Lung microvascular endothelial cell (primary cell): ENCODE data around the gene MRPL49. TPM values are rescaled to one million over a fixed set of nuclear protein-coding genes. Genes with fewer than 3 reads are reported as not detected.

Experiments used
- DNase-seq, 2 donors: peaks; one replicate each; pipeline versions ENCODE4 v3.0.0 to v3.0.0-alpha.2; 2010; ENCODE audit warnings: low read depth in 2 of 2
- total RNA-seq: library from RNA; depleted of rRNA; stranded (reverse); fragments of >200 nt; gene quantifications from 2 replicates; pipeline ENCODE4 v1.2.1, GENCODE V29; 2014

Gene MRPL49
- 39.2 and 41.3 TPM in 2 replicates for total RNA-seq

DNA sequence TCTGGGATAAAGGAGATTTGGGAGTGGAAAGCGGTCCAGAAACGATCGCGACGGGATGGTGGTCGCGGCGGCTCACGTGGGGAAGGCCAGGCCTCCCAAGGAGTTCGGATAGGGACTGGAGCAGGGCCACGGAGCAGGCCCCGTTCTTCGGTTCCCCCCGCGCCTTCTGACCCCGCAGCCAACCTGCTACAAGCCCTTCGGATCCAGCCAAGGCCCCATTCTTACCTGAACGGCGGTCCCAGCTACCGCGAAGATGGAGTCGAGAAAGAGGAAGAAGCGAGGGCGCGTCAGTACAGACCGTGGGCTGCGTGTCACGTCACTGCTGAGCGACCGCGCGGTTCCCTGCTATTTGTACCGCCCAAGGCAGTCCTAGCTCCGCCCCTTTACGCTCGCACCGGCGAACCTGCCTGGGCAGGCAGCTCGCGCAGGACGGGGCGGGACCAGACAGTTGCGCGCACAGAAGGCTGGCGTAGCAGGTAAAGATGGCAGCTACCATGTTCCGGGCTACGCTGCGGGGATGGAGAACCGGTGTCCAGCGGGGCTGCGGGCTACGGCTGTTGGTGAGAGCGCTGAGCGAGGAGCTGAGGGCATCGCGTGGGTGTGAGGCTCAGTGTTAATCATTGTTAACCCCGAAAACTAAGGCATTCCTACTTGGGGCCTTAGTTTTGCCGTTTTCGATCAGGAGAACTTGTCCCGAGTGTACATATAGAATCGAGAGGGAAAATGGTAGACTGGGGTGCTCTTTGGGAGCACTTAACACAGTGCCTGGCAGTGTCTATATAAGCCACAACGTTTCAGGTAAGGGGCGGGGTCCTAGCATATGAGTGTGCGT lies at the start of gene MRPL49, which contains the start of gene FAU:
MRPL49 (plus strand) TSS at position 457 of the 832 bp plus-strand sequence; CDS start at position 483, 26 bp downstream.
FAU (minus strand) TSS at position 270 of the 832 bp plus-strand sequence. CDS start 321 bp downstream, outside the sequence.
- DNase-seq = peak; percentile 98 to 99

DNA sequence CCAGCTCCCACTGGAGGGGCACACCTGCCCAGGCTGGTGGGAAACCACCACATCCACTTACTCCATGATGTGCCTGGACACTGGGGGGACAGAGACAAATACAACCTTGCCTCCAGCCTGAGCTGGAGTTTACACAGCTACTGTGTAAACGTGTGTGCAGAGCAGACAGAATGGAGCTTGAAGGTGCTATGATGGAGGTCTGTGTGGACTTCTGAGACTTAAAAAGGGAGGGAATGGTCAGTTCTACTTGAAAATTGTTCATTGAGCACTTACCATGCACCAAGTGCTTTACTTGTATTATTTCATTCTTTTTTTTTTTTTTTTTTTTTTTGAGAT lies 49.5 kb upstream of the MRPL49 start:
- no peak for DNase-seq

DNA sequence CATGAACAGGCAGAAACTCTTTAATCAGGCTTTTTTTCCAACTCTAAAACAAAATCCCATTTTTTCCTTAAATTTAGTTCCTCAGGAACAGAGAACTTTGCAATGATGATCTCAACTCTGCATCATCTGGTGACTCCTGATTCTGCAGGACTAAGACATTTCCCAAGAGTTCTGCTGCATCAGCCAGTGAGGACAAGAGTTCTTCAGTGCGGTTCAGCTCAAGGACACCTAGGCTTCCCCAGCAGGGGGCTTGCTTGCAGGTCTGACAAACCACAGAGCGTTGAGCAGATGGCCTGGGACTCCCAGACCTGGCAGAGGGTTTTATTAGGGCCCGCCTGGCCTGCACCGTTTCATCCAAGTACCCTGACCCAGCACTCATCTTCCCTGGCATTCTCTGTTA lies 44.7 kb upstream of the MRPL49 start:
- DNase-seq = no peak

DNA sequence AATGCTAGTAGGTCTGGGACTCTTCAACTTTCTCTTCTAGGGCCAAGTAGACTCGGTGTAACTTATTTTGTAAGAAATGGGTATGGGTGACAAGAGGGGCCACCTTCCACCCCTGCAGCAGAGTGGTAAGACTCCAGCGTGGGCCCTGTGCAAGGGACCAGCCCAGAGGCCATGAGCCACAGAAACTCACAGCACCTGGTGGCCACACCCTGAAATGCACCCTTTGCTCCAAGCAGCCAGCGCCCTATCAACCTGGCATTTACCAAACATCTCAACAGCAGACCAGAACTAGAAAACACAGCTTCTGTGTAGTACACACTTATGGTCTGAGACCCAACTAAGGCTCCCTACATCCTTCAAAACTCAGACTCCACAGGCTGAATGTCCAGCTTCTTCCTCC lies 44.0 kb upstream of the MRPL49 start:
- peak; percentile 42 to 69 for DNase-seq

DNA sequence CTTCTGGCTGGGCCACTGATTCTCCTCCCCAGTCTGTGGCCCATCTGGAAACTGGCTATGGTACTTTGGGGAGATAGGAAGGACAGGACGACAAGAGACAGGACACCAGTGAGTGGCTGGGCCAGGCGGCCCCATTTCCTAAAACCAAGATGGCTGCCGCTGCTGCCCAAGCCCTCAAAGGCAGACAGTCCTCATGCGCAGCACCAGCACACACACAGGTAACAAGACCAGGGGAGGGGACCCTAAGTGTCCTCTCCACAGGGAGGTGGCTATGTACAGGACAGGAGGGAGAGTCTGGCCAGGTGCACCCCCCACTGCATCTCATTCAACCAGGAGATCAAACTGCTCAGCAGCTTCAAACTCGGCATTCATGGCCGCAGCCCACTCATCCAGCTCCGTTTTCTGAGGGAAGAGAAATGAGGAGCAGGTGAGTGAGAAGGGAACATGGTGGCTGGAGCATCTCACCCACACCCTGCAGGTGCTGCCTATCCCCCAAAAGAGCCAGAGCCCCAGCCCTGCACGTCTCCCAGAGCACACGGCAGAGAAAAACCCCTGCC lies 43.3 kb upstream of the MRPL49 start:
- DNase-seq = no peak

- no peak for DNase-seq
Observed at GRCh38 chr11:65083134-65083833, 38.8 kb upstream of the MRPL49 start.

DNA sequence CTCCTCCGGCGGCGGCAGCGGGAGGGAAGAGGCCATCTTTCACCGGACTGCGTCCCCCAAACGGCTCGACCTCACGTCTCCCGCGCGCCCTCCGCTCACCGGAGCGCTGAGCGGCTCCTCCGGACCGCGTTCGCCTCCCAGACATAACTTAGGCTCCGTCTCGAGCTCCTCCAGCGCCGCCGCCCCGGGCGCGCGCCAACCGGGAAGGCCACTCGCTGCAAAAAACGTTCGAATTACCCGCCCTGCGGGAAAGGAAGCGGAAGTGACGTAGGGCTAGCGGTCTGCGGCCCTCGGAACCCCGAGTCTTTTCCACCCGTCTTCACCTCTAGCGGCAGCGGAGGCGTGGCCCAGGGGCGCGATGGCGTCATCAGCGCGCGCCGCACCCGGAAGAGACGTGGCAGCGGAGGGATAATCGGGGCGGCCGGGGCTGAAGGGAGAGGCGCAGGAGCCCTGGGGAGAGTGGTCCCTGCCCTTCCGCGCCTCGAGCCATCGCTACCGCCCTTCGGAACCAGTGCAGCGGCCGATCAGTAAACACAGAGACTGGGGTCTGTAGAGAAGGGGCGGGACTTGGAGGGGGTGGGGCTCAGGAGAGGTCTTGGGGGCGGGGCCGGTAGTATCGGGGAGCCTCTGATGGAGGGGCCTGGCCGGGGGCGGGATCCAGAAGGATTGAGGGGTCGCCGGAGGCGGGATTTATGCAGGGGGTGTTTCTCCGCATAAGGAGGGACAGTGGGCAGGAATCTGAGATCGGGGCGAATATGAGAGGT lies 38.1 kb upstream of the MRPL49 start, which contains the start of the genes CDCA5 and ZFPL1:
CDCA5 (minus strand) TSS at position 207 of the 764 bp plus-strand sequence; CDS start at position 145, 62 bp downstream.
ZFPL1 (plus strand) TSS at position 389 of the 764 bp plus-strand sequence. CDS start 477 bp downstream, outside the sequence.
- peak; percentile 97 to 98 for DNase-seq

- DNase-seq = no peak
Observed at GRCh38 chr11:65084598-65085375, 37.3 kb upstream of the MRPL49 start.

DNA sequence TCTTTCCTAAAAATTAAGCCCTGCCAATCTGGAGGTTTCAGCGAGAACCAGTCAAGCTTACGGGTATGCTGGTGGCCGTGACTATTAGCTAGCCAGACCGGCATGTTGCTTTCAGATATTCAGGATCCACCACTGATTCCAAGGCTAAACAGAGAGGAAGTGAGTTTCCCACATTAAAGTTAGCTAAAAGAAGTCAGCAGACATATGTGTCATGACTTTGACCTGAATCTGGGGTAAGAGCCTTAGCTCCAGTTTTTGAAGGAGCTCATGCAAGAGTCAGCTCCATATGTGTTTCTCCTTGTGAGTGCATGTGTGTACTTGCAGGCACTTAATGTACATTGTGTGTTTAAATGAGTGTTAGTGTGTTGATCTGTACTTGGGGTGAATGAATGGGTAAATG lies 36.7 kb upstream of the MRPL49 start:
- no peak for DNase-seq

- no peak for DNase-seq
Observed at GRCh38 chr11:65086809-65087208, 35.3 kb upstream of the MRPL49 start.

GRCh38 chr11:65087216-65087615 lies 34.9 kb upstream of the MRPL49 start:
- DNase-seq = no peak

GRCh38 chr11:65087827-65088226 lies 34.3 kb upstream of the MRPL49 start:
- no peak for DNase-seq

GRCh38 chr11:65089621-65090020 lies 32.5 kb upstream of the MRPL49 start:
- no peak for DNase-seq

GRCh38 chr11:65090628-65091027 lies 31.5 kb upstream of the MRPL49 start:
- no peak for DNase-seq

DNA sequence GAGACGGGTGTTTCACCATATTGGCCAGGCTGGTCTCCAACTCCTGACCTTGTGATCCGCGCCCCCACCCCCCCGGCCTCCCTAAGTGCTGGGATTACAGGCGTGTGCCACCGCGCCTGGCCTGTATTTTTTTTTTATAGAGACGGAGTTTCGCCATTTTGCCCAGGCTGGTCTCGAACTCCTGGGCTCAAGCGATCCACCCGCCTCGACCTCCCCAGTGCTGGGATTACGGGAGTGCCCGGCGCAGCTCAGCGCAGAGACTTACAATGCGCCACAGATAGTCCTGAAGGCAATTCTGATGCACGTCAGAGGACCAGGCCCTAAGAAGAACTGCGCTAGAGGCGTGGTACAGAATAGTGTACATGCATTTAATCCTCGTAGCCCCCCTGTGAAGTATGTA lies 26.7 kb upstream of the MRPL49 start:
- no peak for DNase-seq

DNA sequence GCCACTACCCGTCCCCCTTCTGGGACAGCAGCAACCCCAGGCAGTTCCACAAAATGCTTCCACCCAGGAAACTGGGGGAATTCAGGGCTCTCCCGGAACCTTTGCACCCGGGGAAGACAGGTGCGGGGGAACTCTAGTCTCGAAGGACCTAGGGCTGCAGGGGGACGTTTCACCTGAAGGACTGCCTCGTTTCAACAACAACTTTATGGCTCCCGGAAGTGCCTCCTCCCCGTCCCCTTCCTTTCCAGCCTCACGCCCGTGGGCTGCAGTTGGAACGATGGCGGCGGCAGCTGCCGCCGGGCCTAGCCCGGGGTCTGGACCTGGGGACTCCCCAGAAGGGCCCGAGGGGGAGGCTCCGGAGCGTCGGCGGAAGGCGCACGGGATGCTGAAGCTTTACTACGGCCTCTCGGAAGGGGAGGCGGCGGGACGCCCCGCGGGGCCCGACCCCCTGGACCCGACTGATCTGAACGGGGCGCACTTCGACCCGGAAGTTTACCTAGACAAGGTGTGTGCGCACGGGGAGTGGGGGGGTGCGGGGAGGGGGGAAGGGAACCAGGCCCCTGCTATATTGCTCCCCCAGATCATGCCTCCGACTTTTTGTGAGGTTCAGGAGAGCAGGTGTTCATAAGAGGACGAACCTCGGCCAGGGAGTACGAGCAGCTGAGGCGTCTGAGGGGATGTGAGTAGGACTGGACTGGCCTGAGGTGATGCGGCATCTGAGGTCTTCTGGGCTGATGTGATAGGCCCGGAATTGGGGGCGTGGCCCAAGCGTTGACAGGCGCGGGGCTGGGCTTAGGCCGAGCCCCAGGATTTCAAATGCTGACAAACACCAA lies 25.9 kb upstream of the MRPL49 start, which contains the start of gene VPS51:
VPS51 (plus strand) TSS at position 241 of the 833 bp plus-strand sequence; CDS start at position 278, 37 bp downstream.
- DNase-seq = peak; percentile 90 to 95

- no peak for DNase-seq
Observed at GRCh38 chr11:65096926-65097325, 25.2 kb upstream of the MRPL49 start.

DNA sequence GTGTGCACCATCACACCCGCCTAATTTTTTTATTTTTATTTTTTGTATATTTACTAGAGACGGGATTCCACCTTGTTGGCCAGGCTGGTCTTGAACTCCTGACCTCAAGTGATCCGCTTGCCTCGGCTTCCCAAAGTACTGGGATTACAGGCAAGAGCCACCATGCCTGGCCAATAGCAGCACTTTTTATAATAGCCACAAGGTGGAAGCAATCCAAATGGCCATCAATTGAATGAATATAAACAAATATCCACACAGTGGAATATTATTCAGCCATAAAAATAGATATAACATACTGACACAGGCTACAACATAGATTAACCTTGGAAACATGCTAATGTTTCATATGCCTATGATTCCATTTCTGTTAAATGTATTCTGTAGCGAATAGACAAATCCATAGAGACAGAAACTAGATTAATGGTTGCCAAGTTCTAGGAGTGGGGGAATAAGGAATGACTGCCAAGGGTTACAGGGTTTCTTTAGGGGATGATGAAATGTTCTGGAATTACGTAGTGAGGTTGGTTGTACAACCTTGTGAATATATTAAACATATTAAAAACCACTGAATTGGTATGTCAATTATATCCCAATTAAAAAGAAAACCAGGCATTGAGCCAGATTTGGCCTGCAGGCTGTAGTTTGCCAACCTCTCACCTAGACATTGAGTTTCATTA lies 21.3 kb upstream of the MRPL49 start:
- no peak for DNase-seq
